GM19463 (cell line): ENCODE results near the gene LRPAP1.
"Not testable (repeated sequence)": the region's sequence is repeated elsewhere in the genome, so short reads cannot be mapped to it uniquely, and the experiment has no call there.

Experiments used
- ATAC-seq: cut with Tn5 transposase; IDR thresholded peaks from one replicate; pipeline ENCODE4 v1.9.1; 2021; ENCODE audit warnings: mild to moderate bottlenecking, moderate library complexity; ENCODE audit not compliant: unreplicated experiment

LRPAP1 gene

GRCh38 chr4:3519468-3520264 lies 12.6 kb downstream of the LRPAP1 start:
- ATAC-seq: no peak

- no peak for ATAC-seq
Measured at GRCh38 chr4:3518941-3519340, 13.3 kb downstream of the LRPAP1 start.

- ATAC-seq: no peak
Measured at GRCh38 chr4:3518511-3518880, 13.7 kb downstream of the LRPAP1 start.

GRCh38 chr4:3517731-3518510 lies 14.3 kb downstream of the LRPAP1 start:
- no peak for ATAC-seq

- ATAC-seq: no peak
Measured at GRCh38 chr4:3516836-3517730, 15.1 kb downstream of the LRPAP1 start.

- no peak for ATAC-seq
Measured at GRCh38 chr4:3516061-3516835, 16.0 kb downstream of the LRPAP1 start.

- ATAC-seq: no peak
Measured at GRCh38 chr4:3515646-3516045, 16.6 kb downstream of the LRPAP1 start.

- no peak for ATAC-seq
Measured at GRCh38 chr4:3514806-3515501, 17.3 kb downstream of the LRPAP1 start.

- ATAC-seq: no peak
Measured at GRCh38 chr4:3514221-3514780, 17.9 kb downstream of the LRPAP1 start.

GRCh38 chr4:3513807-3514206 lies 18.4 kb downstream of the LRPAP1 start:
- no peak for ATAC-seq

GRCh38 chr4:3512719-3513118 lies 19.5 kb downstream of the LRPAP1 start:
- no peak for ATAC-seq

- no peak for ATAC-seq
Measured at GRCh38 chr4:3512279-3512678, 19.9 kb downstream of the LRPAP1 start.

- ATAC-seq: not testable (repeated sequence)
Measured at GRCh38 chr4:3511601-3512000, 20.6 kb downstream of the LRPAP1 start.

- no peak for ATAC-seq
Measured at GRCh38 chr4:3511187-3511586, 21.0 kb downstream of the LRPAP1 start.

GRCh38 chr4:3510481-3510880 lies 21.7 kb downstream of the LRPAP1 start:
- ATAC-seq: no peak

- ATAC-seq: no peak
Measured at GRCh38 chr4:3508542-3508941, 23.7 kb downstream of the LRPAP1 start.

GRCh38 chr4:3505231-3505630 lies 27.0 kb downstream of the LRPAP1 start:
- ATAC-seq: no peak

- ATAC-seq: no peak
Measured at GRCh38 chr4:3502941-3503936, 29.0 kb downstream of the LRPAP1 start.
